Measurements from ENCODE around the gene MRPL42.

GRCh38 chr12:93509506-93509905 lies 42.2 kb downstream of the MRPL42 start:
- TF ChIP-seq CTCF (IDR thresholded peaks at IDR 0.05) (no peak), POLR2A (IDR thresholded peaks at IDR 0.05) (no peak)

Data from prostate gland (tissue), 2 donors.